NT2/D1 (cell line): ENCODE data around the gene MUC6.

ENCODE experiments used
- DNase-seq: peaks from one replicate; pipeline ENCODE4 v3.0.0-alpha.2; 2011; ENCODE audit warnings: low read depth, low spot score
- H3K27me3 ChIP-seq: 2 replicates; pipeline ENCODE4 v1.6.0; 2011; ENCODE audit warnings: mild to moderate bottlenecking; ENCODE audit not compliant: insufficient read length, insufficient read depth
- H3K36me3 ChIP-seq: 2 replicates; pipeline ENCODE4 v1.6.1; 2011; ENCODE audit warnings: mild to moderate bottlenecking, low read length, mixed read lengths; ENCODE audit not compliant: insufficient read depth, insufficient read length
- H3K4me1 ChIP-seq: 2 replicates; pipeline ENCODE4 v1.5.1; 2011; ENCODE audit not compliant: insufficient read depth, insufficient read length
- H3K4me3 ChIP-seq: 2 replicates; pipeline ENCODE4 v1.5.1; 2011; ENCODE audit warnings: low read depth; ENCODE audit not compliant: insufficient read length
- H3K9ac ChIP-seq: 2 replicates; pipeline ENCODE4 v1.6.0; 2011; ENCODE audit warnings: low read depth; ENCODE audit not compliant: insufficient read length
- H3K9me3 ChIP-seq: 2 replicates; pipeline ENCODE4 v1.5.1; 2011; ENCODE audit warnings: mild to moderate bottlenecking, low read length; ENCODE audit not compliant: insufficient read depth
- SUZ12 ChIP-seq: IDR thresholded peaks from 2 replicates; pipeline ENCODE4 v1.6.1; 2011; ENCODE audit not compliant: insufficient read length, insufficient read depth; ENCODE audit errors: extremely low read depth
- YY1 ChIP-seq: IDR thresholded peaks from 2 replicates; pipeline ENCODE4 v1.6.1; 2011; ENCODE audit not compliant: insufficient read length, insufficient read depth
- ZNF274 ChIP-seq: IDR thresholded peaks from 2 replicates; pipeline ENCODE4 v1.6.1; 2011; ENCODE audit warnings: mild to moderate bottlenecking, low read depth, low read length

Gene MUC6

DNA sequence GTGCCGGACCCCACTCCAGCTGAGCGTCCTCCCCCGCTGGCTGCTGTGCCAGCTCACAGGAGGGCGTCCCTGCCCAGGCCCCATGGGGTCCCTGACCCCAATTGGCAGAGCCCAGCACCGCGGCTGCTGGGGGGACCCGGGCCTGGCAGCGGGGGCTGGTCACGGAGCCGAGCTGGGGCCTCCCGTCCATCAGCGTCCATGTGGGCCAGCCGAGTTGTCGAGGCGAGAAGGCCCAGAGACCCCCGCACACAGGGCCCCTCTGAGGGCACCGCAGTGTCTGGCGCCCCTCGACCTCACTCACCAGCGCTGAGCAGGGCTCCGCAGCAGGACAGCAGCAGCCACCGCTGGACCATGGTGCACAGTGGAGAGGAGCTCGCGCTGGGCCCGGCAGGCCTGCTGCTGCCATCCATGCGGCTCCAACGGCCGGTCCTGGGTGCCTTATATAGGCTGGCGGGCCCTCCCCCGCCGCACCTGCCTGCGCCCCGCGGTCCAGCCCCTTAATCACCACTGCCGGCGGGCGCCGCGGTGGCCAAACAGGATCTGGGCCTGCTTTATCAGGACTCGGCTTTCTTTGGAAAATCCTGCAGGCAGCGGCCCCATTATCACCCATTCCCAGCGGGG lies at the start of gene MUC6:
MUC6 (minus strand) TSS at position 416 of the 621 bp plus-strand sequence; CDS start at position 353, 63 bp downstream.
- no peaks in the 10 kb centered on the region for H3K9me3 ChIP-seq
- H3K4me1 ChIP-seq = peaks cover 11% of the 10 kb centered on the region
- no peak for DNase-seq
- H3K4me3 ChIP-seq = no peak within 1 kb of the TSS
- no peaks in the 10 kb centered on the region for H3K27me3 ChIP-seq
- TF ChIP-seq YY1 (no peak), SUZ12 (no peak), ZNF274 (no peak)
- H3K36me3 ChIP-seq = no peaks in the 10 kb centered on the region
- H3K9ac ChIP-seq = no peak within 1 kb of the TSS

GRCh38 chr11:1085440-1086170 lies 49.1 kb upstream of the MUC6 start:
- no peaks in the 10 kb centered on the region for H3K36me3 ChIP-seq
- no peaks in the 10 kb centered on the region for H3K9me3 ChIP-seq
- TF ChIP-seq YY1 = no peak
- no peak for TF ChIP-seq SUZ12
- no peak for TF ChIP-seq ZNF274
- no peak for DNase-seq
- no peak overlapping the region for H3K4me3 ChIP-seq
- no peaks in the 10 kb centered on the region for H3K4me1 ChIP-seq
- H3K9ac ChIP-seq = no peak overlapping the region
- no peaks in the 10 kb centered on the region for H3K27me3 ChIP-seq

- Histone ChIP-seq H3K36me3 (no peaks in the 10 kb centered on the region), H3K4me1 (no peaks in the 10 kb centered on the region), H3K27me3 (no peaks in the 10 kb centered on the region), H3K4me3 (no peak overlapping the region), H3K9me3 (no peaks in the 10 kb centered on the region), H3K9ac (no peak overlapping the region)
- TF ChIP-seq SUZ12 (no peak), YY1 (no peak), ZNF274 (no peak)
- no peak for DNase-seq
Observed at GRCh38 chr11:1084561-1085439, 48.3 kb upstream of the MUC6 start.

- H3K4me3 ChIP-seq = no peak overlapping the region
- TF ChIP-seq ZNF274 = no peak
- TF ChIP-seq YY1 = no peak
- TF ChIP-seq SUZ12 = no peak
- DNase-seq = no peak
Observed at GRCh38 chr11:1083621-1084551, 47.4 kb upstream of the MUC6 start.

GRCh38 chr11:1082728-1083620 lies 46.5 kb upstream of the MUC6 start:
- peaks cover 4% of the 10 kb centered on the region for H3K4me1 ChIP-seq
- no peak overlapping the region for H3K4me3 ChIP-seq
- no peaks in the 10 kb centered on the region for H3K9me3 ChIP-seq
- DNase-seq = no peak
- no peak for TF ChIP-seq YY1
- no peak for TF ChIP-seq SUZ12
- TF ChIP-seq ZNF274 = no peak
- no peaks in the 10 kb centered on the region for H3K36me3 ChIP-seq
- no peaks in the 10 kb centered on the region for H3K27me3 ChIP-seq
- H3K9ac ChIP-seq = no peak overlapping the region

More at GRCh38 chr11:1083621-1084551, 47.4 kb upstream of the MUC6 start:
- H3K36me3 ChIP-seq = no peaks in the 10 kb centered on the region
- H3K4me1 ChIP-seq = no peaks in the 10 kb centered on the region
- H3K9me3 ChIP-seq = no peaks in the 10 kb centered on the region
- H3K9ac ChIP-seq = no peak overlapping the region
- H3K27me3 ChIP-seq = no peaks in the 10 kb centered on the region

GRCh38 chr11:1082346-1082727 lies 45.8 kb upstream of the MUC6 start:
- Histone ChIP-seq H3K36me3 (no peaks in the 10 kb centered on the region), H3K4me3 (no peak overlapping the region), H3K9me3 (no peaks in the 10 kb centered on the region), H3K4me1 (peaks cover 5% of the 10 kb centered on the region), H3K27me3 (no peaks in the 10 kb centered on the region), H3K9ac (no peak overlapping the region)
- no peak for TF ChIP-seq YY1
- TF ChIP-seq ZNF274 = no peak
- no peak for TF ChIP-seq SUZ12
- no peak for DNase-seq
